Prostate gland (tissue), 2 donors: ENCODE results near the gene JAK1.

Experiments used
- POLR2A ChIP-seq: fragments of 450-650 bp; IDR thresholded peaks from one replicate; pipeline ENCODE4 v1.6.1; 2016; ENCODE audit warnings: antibody characterized with exemption, mild to moderate bottlenecking
- TF ChIP-seq, protein P1 (sequence below), 4 experiments: fragments of 200-600 bp in 2 of 4; fragments of 450-650 bp in 2 of 4; sonication (generic) in 2 of 4; IDR thresholded peaks; 1 replicate in 3 of 4; 2 replicates in 1 of 4; pipeline ENCODE4 v1.5.1; 2016 to 2019; ENCODE audit warnings: antibody characterized with exemption in 4 of 4, mild to moderate bottlenecking in 2 of 4, moderate library complexity in 2 of 4

DNA sequence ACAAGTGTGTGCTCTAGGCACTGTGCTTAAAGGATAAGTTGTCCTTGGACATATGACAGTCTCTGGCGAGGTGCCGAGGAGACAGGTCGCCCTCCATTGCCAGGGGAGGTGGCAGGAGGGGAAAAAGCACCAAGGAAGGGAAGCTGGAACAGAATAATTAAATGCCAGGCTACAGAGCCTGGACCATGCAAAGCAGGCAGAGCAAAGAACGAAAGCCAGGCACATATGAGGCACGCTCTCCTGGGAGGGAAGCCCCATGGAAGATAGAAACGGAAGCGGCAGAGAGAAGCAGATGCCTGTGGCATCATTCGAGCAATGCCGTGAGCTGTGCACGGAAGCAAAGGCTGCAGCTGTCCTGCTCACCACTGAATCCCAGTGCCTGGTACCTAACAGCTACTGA, 91.2 kb downstream of the JAK1 start:
- TF ChIP-seq, protein P1, sequence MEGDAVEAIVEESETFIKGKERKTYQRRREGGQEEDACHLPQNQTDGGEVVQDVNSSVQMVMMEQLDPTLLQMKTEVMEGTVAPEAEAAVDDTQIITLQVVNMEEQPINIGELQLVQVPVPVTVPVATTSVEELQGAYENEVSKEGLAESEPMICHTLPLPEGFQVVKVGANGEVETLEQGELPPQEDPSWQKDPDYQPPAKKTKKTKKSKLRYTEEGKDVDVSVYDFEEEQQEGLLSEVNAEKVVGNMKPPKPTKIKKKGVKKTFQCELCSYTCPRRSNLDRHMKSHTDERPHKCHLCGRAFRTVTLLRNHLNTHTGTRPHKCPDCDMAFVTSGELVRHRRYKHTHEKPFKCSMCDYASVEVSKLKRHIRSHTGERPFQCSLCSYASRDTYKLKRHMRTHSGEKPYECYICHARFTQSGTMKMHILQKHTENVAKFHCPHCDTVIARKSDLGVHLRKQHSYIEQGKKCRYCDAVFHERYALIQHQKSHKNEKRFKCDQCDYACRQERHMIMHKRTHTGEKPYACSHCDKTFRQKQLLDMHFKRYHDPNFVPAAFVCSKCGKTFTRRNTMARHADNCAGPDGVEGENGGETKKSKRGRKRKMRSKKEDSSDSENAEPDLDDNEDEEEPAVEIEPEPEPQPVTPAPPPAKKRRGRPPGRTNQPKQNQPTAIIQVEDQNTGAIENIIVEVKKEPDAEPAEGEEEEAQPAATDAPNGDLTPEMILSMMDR (IDR thresholded peaks at IDR 0.05): no peak
- TF ChIP-seq POLR2A: no peak
